ENCODE data around the gene CALU.

CALU gene

DNA sequence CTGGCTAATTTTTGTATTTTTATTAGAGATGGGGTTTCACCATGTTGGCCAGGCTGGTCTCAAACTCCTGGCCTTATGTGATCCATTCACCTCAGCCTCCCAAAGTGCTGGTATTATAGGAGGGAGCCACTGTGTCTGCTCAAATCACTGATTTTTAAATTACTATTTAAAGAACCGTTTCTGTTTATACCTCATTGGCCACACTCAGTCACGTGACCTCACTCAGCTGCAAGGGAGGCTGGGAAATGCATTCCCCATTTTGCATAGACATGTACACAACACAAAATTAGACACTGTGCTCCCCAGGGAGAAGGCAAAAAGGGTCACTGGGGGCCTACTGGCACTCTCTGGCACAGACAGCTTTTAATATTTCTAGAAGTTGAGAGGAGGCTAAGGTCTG, 13.6 kb upstream of the CALU start:
- no peak for DNase-seq

DNA sequence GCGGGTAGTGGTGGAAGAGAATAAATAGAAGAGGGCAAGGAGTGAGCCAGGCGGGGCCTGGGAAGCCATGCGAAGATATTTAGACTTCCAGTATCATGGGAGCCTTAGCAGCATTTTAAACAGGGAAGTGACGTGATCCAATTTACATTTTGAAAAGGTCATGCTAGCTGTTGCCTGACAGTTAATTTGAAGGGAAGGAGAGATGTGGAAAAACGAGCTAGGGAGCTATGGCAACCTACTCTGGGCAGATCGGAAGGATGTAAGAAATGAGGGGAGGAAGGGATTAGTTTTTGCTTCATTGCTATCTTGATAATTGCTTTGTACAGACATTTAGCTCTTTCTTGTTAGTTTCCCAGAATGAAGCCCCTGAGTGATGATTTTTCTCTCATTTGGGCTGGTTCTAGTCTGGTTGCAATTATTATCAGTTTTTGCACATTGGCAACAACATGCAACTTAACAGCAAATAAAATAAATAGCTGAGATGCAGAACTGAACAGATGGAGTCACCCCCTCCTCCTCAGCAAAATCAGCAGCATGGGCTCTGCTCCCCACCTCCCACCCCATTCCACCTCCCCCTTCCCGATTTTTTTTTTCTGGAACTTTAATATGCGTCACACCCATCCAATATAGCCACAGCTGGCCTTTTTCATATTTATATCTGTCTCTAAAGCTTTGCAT, 13.0 kb upstream of the CALU start:
- no peak for DNase-seq

DNA sequence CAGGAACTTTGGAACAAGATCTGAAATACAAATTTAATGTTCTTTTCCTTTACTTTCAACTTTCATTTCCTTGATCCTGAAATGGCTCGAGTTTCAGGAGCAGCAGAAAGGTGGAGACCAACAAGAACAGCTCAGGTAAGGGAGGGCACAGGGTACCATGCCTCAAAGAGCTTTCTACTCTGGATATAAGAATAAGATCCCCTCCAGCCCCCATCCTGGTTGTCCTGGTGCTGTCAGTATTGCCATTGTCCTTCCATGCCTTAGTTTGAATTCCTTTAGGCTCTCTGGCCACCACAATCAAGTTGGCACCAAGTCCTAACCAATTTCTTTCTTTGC, 12.5 kb upstream of the CALU start:
- DNase-seq = no peak

DNA sequence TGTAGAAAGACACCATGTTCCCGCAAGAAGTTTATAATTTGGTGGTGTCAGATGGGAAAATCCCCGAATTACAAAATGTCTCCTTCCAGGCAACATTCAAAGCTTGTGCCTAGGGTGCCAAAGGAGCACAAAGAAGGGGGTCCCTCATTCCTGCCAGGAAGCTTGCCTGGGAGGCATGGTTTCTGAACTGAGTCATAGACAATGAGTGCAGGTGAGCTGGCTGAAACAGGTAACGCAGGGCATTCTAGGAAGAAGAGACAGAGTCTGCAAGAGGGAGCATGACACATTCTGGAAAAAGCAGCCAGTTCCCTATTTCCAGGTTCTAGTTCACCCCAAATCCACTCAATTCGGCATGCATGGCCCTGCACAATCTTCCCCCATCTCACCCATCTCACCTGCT, 11.9 kb upstream of the CALU start:
- DNase-seq = no peak

DNA sequence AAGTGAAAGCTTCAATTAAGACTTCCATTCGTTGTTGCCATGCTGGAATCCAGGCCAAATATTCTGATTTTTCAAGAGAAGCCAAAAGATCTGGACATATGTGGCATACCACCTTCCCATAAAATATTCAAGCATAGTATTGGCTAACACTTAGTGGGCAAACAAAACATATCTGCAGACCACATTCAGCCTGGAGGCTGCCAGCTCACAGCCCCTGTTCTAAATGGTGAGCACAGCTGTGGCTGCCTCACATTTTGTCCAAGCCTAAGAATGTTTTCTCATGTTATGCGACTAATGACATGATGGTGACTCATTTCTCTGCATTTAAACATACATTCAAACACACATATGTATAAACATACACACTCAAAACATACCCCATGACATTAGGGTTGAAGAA, 10.6 kb upstream of the CALU start:
- DNase-seq = no peak

DNA sequence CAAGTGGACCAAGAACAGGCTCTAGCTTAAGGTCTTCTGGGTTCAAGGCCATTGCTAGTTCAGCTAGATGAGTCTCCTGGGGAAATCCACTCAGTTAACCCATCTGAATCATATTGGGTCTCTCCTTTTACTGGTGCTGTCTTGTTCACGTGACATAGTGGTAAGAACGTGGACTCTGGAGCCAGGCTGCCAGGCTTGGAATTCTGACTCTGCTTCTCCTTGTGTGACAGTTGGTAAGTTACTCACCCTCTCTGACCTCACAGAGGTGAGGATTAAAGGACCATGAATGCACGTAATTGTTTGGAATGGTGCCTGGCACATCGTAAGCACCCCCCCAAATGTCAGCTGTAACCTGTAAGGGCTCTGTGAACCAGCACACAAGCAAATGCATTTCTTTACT, 9.7 kb upstream of the CALU start:
- DNase-seq = no peak

DNA sequence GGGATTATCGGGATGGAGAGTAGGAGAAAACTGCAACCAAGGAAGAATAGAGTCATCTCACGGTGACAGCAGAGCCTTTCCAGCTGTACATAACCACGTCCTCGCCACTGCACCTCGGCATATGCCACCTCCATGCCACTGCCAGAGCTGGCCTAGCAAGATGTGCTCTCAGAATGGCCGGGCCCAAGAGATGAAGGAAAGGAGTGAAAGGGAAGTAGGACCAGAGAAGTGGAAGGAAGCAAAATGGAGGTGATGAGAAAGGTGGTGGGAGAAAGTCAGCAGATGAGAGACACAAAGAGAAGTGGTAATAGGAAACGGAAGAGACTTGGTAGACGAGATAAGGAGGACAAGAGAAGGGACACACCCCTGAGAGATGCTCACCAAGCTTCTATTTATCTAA, 8.0 kb upstream of the CALU start:
- DNase-seq = peak; percentile 47

DNA sequence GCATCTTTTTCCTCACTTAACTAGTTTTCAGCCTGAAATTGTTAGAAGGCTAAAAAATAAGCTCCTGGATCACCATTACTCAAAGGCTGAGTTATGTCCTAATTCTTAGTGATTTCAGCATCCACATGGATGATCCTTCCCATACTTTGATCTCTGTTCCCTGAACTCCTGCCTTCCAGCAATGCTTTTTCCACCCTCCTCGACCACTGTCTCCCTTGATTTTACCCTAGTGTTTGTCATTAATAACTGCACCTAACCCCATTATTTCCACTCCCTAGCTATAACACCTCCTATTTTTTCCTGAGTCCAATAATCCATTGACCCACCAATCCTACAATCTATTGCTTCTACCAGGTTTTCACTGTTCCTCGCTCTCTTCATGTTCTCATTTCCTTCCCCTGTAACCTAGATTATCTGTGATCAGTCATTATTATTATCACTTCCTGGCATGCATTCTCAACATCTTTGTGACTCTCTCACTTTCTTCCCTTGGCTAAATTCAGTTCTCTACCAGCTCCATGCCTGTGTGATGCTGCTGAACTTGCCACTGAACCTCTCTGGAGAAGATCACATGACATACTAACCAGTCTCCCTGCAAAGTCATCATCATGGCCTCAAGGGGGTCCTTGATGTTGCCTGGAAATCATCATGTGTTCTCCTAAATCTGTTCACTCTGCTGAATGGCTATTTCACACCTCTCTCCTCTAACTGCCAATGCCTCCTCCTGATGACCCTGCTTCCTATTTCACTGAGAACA, 6.5 kb upstream of the CALU start:
- DNase-seq = no peak

DNA sequence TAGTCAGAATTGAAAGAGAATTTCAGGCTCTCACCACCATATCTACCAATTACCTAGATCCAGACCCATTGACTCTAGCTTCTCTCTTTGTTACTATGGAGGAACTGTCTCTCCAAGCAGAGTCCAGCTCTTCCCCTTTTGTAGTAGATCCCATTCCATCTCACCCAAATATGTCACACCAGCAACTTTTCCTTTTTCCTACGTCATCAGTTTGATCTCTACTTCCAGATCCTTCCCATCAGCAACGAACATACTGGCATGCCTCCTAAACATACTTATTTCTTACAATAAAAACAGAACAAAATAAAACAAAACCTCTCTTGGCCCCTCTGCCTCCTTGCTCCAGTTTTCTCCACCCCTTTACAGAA, 5.9 kb upstream of the CALU start:
- no peak for DNase-seq

DNA sequence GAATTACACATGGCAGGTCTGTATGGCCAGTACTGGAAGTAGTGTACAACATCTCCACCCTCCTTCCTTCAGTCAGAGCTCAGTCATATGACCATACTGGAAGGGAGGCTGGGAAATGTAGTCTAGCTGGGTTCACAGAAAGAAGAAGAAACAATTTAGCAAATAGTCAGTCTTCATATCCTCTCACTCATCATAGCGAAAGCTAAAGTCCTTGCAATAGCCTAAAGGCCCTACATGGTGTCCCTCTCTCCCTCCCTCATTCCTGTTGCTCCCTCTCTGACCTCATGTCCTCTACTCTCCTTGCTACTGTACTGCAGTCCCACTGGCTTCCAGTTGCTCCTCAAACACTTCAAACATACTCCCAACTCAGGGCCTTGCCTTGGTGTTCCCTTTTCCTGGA, 4.3 kb upstream of the CALU start:
- peak; percentile 24 for DNase-seq

DNA sequence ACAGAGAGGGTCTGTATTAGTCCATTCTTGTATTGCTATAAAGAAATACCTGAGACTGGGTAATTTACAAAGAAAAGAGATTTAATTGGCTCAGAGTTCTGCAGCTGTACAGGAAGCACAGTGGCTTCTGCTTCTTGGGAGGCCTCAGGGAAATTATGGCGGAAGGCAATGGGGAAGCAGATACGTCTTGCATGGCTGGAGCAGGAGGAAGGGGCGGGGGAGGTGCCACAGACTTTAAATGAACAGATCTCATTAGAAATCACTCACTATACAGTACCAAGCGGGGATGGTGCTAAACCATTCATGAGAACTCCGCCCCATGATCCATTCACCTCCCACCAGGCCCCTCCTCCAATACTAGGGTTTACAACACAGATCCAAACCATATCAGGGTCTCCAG, 3.7 kb upstream of the CALU start:
- DNase-seq = no peak

DNA sequence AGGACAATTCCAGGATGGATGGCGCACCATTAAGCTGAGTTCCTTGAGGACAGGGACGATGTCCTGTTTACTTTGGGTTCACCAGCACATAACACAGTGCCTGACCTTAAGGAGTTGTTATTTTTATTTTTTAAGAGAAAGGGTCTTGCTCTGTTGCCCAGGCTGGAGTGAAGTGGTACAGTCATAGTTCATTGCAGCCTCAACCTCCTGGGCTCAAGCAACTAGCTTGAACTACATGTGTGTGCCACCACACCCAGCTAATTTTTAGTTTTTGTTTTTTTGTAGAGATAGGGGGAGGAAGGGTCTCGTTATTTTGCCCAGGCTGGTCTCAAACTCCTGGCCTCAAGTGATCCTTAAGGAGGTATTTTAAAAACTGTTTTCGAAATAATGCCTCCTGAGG, 1.7 kb upstream of the CALU start:
- no peak for DNase-seq

DNA sequence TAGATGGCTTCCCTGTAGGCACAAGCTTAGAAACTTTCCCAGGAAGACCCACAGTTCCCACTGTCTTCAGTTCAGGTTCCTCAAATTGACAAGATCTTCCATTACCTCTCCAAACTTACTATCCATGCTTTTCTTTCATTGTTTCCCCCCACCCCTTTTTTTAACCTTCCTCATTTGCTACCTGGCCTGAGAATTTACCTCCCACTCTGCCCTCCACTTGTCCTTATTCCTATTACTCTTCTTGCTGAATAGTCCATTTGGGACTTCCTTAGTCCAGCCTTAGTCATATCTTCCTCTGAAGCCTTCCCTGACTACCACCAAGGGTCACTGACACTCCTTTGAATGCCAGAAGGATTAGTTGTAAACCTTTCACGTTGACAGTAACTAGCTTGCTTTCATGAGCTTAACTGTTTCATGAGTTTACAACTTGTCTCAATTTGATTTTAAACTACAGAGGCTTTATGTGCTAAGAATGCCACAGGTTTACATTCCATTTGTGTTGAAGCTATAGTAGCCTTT, 1.2 kb upstream of the CALU start:
- no peak for DNase-seq

DNA sequence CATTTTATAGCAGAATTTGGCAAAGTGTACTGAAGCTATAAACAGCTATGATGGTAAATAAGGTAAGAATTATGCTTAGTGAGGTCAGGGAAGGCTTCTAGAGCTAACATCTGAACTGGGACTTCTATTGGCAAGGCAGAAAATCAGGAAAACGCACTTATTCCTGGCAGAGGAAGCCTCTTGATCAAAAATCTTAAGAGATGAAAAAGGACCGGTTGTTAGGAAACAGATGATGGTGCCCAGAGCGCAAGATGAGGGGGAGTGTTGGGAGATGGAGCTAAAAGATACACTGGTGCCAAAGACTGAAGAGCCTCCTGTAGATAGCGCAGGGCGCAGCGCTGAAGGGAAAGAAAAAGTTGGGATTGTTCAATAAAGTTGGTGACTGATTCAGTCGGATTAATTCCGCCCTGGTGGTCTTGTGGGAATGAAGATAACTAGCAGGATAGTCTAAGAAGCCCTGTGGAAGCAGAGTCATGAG, 550 bp upstream of the CALU start:
- peak; percentile 55 for DNase-seq

DNA sequence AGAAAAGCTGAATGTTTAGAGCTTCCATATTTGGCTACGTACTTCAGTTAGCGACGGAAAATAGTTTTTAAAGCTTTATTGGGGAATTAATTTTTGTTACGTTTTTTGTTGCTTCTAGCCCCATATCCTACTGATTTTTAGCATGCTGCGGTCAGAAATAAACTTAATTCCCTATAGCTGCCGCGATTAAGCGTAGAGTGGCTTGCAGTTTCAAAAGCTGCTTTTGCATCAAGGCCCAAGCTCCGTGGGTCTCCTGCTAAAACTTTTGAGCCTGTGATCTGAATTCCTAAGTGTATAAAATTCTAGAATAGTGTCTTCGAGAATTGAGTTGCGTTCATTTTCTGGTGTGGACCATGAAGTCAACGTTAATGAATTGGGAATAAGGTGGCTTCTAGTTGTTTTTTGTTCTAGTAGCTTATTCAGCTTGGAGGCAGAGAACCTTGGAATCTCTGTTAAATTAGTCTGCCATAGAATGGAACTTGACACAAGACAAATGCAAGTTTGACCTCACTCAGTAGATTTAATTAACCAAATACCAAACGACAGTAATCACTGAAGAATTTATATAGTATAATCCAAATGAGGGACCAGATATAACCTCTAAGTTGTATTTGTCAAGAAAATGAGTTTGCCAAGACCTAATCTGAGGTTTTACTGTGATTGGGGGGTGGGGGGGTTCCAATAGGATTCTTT, 977 bp downstream of the CALU start:
- DNase-seq = no peak

DNA sequence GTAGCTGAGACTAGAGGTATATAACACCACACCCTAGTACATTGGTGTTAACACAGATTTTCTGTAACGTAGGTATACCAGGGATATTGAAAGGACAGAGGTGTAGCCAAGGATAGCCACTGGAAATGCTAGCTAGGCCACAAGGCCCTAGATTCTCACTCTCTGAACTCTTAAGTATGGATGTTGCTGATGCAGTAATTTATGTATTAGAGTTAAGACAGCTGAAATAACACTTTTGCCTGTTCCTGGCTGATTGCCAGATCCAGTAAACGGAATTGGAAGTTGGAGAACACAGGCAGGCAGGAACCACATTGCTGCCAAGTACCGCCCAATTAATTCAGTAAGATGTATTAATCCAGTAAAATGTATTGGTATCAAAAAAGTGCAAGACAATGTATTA, 1.8 kb downstream of the CALU start:
- DNase-seq = no peak

DNA sequence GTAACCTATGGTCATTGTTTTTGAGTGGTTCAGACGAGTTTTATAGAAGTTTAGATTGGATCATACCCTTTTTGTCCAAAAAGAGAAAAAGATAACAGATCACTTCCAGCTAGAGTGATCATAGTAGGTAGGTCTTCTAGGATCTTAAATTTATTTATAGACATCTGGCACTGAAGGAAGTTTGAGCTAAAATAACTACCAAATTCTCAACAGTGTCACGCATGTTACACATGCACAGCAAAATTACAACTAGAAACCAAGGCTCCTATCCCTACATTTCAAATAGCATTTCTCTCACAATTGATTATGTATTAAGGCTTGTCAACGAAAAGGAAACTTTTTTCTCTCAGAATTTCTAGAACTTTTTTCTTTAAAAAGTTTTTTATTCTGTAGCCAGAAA, 2.3 kb downstream of the CALU start:
- DNase-seq = no peak

DNA sequence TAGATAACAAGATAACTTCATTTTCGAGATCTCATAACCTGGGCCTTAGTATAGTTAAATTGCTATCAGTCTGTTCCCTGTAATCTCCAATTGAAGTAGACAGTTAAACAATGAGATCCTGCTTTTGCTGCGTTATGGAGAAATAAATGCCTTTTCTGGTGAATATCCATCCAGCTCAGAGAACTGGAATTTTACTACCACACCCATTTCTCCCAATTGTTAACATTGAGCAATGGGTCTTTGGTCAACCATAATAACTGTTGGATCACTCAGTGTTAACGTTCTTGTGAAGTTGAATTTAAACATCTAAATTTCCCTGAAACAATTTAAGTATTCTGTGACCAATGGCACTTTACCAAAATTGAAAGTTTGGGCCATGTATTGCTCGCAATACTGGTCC, 3.0 kb downstream of the CALU start:
- DNase-seq = no peak

DNA sequence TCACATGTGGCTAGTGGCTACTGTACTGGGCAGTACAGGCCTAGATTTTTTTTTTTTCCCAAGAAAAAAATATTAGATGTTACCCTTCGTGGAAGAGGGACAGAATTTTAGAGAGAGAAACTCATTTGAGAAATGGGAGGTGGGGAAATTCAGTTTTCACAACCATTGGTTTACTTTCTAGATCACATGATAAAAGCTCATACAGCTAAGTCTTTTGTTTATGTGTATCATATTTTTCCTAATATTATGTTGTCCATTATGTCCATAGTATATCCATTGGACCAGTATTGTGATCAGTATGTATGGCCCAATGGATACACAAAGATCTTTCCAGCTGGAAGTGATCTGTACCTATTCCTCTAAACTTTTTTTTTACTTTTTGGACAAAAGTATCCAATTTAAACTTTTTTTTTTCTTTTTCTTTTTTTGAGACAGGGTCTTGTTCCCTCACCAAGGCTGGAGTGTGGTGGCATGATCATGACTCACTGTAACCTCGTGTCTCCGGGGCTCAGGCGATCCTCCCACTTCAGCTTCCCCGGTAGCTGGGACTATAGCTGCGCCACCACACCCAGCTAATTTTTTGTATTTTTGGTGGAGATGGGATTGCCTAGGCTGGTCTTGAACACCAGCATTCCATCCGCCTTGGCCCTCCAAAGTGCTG, 4.1 kb downstream of the CALU start:
- no peak for DNase-seq

DNA sequence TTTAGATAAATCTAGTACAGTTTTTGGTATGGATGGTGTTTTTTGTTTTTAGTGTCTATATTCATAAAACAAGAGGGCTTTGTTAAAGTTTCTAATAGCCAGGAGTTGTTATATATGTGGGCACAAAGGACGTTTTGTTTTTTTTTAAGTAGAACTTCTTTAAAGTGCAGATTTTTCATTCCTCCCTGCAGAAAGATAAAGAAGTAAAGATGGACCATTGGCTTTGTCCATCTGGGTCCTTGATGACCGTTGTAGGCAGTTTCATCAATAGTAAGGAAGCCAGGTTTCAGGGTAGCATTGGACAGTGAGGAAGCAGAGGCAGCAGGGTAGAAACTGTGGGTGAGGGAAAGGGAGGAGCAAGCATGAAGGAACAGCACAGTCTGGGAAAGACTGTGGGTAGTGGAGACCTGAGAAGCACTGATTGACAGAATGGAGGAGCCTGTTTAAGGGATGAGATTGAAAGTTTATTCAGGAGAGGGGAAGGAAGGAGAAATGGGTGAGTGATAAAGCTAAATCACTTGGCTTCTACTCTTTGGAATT, 5.3 kb downstream of the CALU start:
- DNase-seq = no peak

DNA sequence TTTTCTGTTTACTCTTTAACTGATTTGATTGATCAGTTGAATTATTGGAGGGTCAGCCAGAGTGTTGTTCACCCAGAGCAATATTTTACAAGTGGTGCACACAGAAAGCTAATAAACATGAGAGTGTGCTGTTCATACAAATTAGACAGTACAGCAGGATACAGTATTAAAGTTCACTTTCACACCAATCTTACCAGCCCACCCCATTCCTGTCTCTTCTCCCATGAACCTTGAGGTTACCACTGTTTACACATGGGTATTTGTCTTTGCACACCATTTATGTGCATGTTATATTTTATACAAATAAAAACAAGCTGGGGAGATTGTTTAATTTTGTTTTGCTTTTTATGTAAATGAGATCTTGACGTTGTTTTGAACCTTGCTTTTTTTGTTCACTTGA, 6.5 kb downstream of the CALU start:
- DNase-seq = no peak

DNA sequence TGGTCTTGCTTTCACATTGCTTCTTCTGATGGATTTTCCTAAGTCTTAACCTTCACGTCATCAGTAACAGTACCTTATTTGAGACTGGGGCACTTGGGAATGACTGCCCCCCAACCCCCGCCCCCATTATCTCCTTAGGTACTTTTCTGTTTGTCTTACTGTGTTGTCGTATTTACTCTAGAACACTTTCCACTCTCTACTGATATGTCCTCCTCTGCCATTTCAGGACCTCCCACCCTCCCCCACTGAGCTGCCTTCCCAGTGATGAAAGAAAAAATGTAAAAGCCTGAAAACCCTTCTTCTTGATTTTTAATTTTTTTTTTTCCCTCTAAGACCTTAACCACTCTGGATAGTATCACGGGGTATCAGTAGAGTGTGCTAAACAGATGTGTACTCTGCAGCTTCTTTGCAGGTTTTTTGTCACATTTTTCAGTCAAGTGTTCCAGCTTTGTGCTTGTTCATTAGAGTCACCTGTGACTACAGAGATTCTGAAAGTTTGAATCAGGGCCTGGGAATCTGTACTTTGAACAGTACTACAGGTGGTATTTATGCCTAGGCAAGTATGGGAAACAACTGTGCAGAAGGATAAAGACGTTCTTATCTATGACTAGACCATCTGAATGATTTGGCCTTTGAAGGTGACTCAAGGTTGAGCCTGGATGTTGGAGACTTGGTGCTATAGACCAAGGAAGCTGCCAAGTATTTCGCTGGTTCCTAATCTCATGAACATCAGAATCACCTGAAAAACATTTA, 8.3 kb downstream of the CALU start:
- no peak for DNase-seq

DNA sequence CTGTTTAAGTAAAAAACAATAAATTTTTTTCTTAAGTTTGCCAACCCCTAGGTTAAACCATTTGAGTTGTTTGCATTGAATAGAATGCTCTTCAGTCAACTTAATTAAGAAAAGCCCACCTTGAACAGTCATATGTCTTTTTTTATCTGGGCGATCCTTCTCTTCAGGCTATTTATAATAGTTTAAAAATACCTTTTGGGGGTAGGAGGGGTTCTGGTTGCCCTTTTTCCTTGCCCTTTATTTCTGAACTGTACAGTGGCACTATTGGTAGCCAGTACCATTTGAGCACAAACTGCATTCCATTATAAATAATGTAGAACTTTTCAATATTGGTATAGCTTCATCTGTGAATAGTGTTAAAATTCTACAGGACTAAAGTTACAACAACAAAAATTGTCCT, 13.1 kb downstream of the CALU start:
- no peak for DNase-seq

All from hematopoietic multipotent progenitor cell treated with erythropoietin and hydrocortisone succinate and interleukin-3 and kit ligand, for 6 days (in vitro differentiated cells).